HEK293 (cell line): ENCODE data around the gene RPL3.

Experiments
- GLI4 ChIP-seq: fragments of 450-650 bp; formaldehyde crosslinking; IDR thresholded peaks from 2 replicates; pipeline ENCODE4 v1.5.1; 2016; ENCODE audit warnings: missing biosample characterization, missing genetic modification characterization
- SALL2 ChIP-seq: fragments of 450-650 bp; formaldehyde crosslinking; IDR thresholded peaks from 2 replicates; pipeline ENCODE4 v1.5.0; 2017; ENCODE audit warnings: missing biosample characterization, mild to moderate bottlenecking, missing genetic modification characterization, borderline replicate concordance
- SETDB1 ChIP-seq: IDR thresholded peaks from one replicate; pipeline ENCODE4 v1.6.1; 2017; ENCODE audit warnings: mild to moderate bottlenecking, low read length, moderate library complexity, mixed read lengths; ENCODE audit not compliant: insufficient read length
- SP3 ChIP-seq: fragments of 450-650 bp; formaldehyde crosslinking; IDR thresholded peaks from 2 replicates; pipeline ENCODE4 v1.5.1; 2016; ENCODE audit warnings: missing biosample characterization, missing genetic modification characterization
- TRIM28 ChIP-seq: IDR thresholded peaks from 2 replicates; pipeline ENCODE4 v1.6.1; 2011; ENCODE audit warnings: low read length, control low read depth, borderline replicate concordance
- ZBTB20 ChIP-seq: fragments of 450-650 bp; formaldehyde crosslinking; IDR thresholded peaks from 2 replicates; pipeline ENCODE4 v1.5.1; 2016; ENCODE audit warnings: missing biosample characterization, missing genetic modification characterization
- ZBTB8A ChIP-seq: fragments of 450-650 bp; formaldehyde crosslinking; IDR thresholded peaks from 2 replicates; pipeline ENCODE4 v1.5.1; 2016; ENCODE audit warnings: missing biosample characterization, missing genetic modification characterization
- ZEB2 ChIP-seq: fragments of 450-650 bp; formaldehyde crosslinking; IDR thresholded peaks from 2 replicates; pipeline ENCODE4 v1.5.1; 2016; ENCODE audit warnings: missing biosample characterization, missing genetic modification characterization
- ZNF121 ChIP-seq: fragments of 450-650 bp; formaldehyde crosslinking; IDR thresholded peaks from 2 replicates; pipeline ENCODE4 v1.5.1; 2016; ENCODE audit warnings: missing biosample characterization, missing genetic modification characterization
- ZNF132 ChIP-seq: fragments of 450-650 bp; formaldehyde crosslinking; IDR thresholded peaks from 2 replicates; pipeline ENCODE4 v1.5.1; 2017; ENCODE audit warnings: missing biosample characterization, missing genetic modification characterization, borderline replicate concordance
- ZNF140 ChIP-seq: fragments of 450-650 bp; formaldehyde crosslinking; IDR thresholded peaks from 2 replicates; pipeline ENCODE4 v1.5.1; 2016; ENCODE audit warnings: missing biosample characterization, missing genetic modification characterization
- ZNF157 ChIP-seq: fragments of 450-650 bp; formaldehyde crosslinking; IDR thresholded peaks from 2 replicates; pipeline ENCODE4 v1.5.1; 2016; ENCODE audit warnings: missing biosample characterization, missing genetic modification characterization
- ZNF366 ChIP-seq: fragments of 450-650 bp; formaldehyde crosslinking; conservative IDR thresholded peaks from 2 replicates; pipeline ENCODE4 v1.5.1; 2016; ENCODE audit warnings: missing biosample characterization, missing genetic modification characterization
- ZNF394 ChIP-seq: fragments of 450-650 bp; formaldehyde crosslinking; IDR thresholded peaks from 2 replicates; pipeline ENCODE4 v1.5.1; 2016; ENCODE audit warnings: missing biosample characterization, missing genetic modification characterization, mild to moderate bottlenecking, moderate library complexity, borderline replicate concordance
- ZNF423 ChIP-seq: fragments of 450-650 bp; formaldehyde crosslinking; IDR thresholded peaks from 2 replicates; pipeline ENCODE4 v1.5.1; 2016; ENCODE audit warnings: missing biosample characterization, missing genetic modification characterization
- ZNF629 ChIP-seq: fragments of 450-650 bp; formaldehyde crosslinking; IDR thresholded peaks from 2 replicates; pipeline ENCODE4 v1.5.1; 2017; ENCODE audit warnings: missing biosample characterization, missing genetic modification characterization
- ZNF701 ChIP-seq: fragments of 450-650 bp; formaldehyde crosslinking; IDR thresholded peaks from 2 replicates; pipeline ENCODE4 v1.5.1; 2016; ENCODE audit warnings: missing biosample characterization, missing genetic modification characterization
- ZNF747 ChIP-seq: fragments of 450-650 bp; formaldehyde crosslinking; IDR thresholded peaks from 2 replicates; pipeline ENCODE4 v1.5.1; 2016; ENCODE audit warnings: missing biosample characterization, missing genetic modification characterization
- ZNF791 ChIP-seq: fragments of 450-650 bp; formaldehyde crosslinking; IDR thresholded peaks from 2 replicates; pipeline ENCODE4 v1.5.1; 2016; ENCODE audit warnings: missing biosample characterization, missing genetic modification characterization
- ZSCAN16 ChIP-seq: fragments of 450-650 bp; formaldehyde crosslinking; IDR thresholded peaks from 2 replicates; pipeline ENCODE4 v1.5.1; 2016; ENCODE audit warnings: missing biosample characterization, missing genetic modification characterization
- ZSCAN23 ChIP-seq: fragments of 450-650 bp; formaldehyde crosslinking; IDR thresholded peaks from 2 replicates; pipeline ENCODE4 v1.5.1; 2016; ENCODE audit warnings: missing biosample characterization, missing genetic modification characterization
- TF ChIP-seq, protein P1 (sequence below): fragments of 450-650 bp; formaldehyde crosslinking; IDR thresholded peaks from 2 replicates; pipeline ENCODE4 v1.5.1; 2016; ENCODE audit warnings: missing biosample characterization, missing genetic modification characterization
- TF ChIP-seq, protein P2 (sequence below): fragments of 450-650 bp; formaldehyde crosslinking; IDR thresholded peaks from 2 replicates; pipeline ENCODE4 v1.5.1; 2016; ENCODE audit warnings: missing biosample characterization, missing genetic modification characterization
- TF ChIP-seq, protein P3 (sequence below): fragments of 450-650 bp; formaldehyde crosslinking; IDR thresholded peaks from 2 replicates; pipeline ENCODE4 v1.5.1; 2016; ENCODE audit warnings: missing biosample characterization, missing genetic modification characterization
- TF ChIP-seq, protein P4 (sequence below): fragments of 450-650 bp; formaldehyde crosslinking; IDR thresholded peaks from 2 replicates; pipeline ENCODE4 v1.5.1; 2017; ENCODE audit warnings: missing biosample characterization, missing genetic modification characterization
- TF ChIP-seq, protein P5 (sequence below): fragments of 450-650 bp; formaldehyde crosslinking; IDR thresholded peaks from 2 replicates; pipeline ENCODE4 v1.5.1; 2016; ENCODE audit warnings: missing biosample characterization, missing genetic modification characterization
- TF ChIP-seq, protein P6 (sequence below): fragments of 450-650 bp; formaldehyde crosslinking; IDR thresholded peaks from 2 replicates; pipeline ENCODE4 v1.5.1; 2016; ENCODE audit warnings: missing biosample characterization, missing genetic modification characterization
- TF ChIP-seq, protein P7 (sequence below): fragments of 450-650 bp; formaldehyde crosslinking; IDR thresholded peaks from 2 replicates; pipeline ENCODE4 v1.5.1; 2016; ENCODE audit warnings: missing biosample characterization, missing genetic modification characterization, low read depth

Gene RPL3

DNA sequence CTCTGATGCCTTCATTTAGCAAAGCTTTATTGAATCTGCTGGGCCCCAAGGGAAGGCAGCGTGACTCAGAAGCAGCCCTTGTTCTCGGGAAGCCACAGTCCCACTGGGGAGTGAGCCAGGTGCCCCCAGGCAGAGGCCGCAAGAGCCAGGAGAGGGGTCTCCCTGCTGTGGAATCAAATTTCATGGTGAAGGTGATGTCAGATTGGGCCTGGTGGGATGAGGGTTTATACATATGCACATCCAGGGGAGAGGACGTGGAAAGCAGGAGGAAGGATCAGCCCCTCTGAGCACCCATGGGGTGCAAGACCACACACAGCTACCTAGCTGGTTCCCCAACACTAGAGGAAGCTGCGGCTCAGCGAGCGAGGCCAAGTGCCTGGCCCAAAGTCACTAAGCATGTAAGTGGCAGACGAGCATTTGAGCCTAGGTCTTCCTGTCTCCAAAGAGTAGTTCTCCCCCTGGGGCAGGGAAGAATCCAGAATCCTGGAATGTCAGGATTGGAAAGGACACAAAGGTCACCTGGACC lies 32.3 kb upstream of the RPL3 start (continued):
- peak; percentile 61 for TF ChIP-seq ZNF629
- TF ChIP-seq, protein P1, sequence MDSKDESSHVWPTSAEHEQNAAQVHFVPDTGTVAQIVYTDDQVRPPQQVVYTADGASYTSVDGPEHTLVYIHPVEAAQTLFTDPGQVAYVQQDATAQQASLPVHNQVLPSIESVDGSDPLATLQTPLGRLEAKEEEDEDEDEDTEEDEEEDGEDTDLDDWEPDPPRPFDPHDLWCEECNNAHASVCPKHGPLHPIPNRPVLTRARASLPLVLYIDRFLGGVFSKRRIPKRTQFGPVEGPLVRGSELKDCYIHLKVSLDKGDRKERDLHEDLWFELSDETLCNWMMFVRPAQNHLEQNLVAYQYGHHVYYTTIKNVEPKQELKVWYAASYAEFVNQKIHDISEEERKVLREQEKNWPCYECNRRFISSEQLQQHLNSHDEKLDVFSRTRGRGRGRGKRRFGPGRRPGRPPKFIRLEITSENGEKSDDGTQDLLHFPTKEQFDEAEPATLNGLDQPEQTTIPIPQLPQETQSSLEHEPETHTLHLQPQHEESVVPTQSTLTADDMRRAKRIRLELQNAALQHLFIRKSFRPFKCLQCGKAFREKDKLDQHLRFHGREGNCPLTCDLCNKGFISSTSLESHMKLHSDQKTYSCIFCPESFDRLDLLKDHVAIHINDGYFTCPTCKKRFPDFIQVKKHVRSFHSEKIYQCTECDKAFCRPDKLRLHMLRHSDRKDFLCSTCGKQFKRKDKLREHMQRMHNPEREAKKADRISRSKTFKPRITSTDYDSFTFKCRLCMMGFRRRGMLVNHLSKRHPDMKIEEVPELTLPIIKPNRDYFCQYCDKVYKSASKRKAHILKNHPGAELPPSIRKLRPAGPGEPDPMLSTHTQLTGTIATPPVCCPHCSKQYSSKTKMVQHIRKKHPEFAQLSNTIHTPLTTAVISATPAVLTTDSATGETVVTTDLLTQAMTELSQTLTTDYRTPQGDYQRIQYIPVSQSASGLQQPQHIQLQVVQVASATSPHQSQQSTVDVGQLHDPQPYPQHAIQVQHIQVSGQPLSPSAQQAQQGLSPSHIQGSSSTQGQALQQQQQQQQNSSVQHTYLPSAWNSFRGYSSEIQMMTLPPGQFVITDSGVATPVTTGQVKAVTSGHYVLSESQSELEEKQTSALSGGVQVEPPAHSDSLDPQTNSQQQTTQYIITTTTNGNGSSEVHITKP (tag by site-specific recombination), result peak; percentile 81
- TF ChIP-seq ZEB2 (tag by site-specific recombination), result peak; percentile 53
- TF ChIP-seq ZBTB8A (tag by site-specific recombination), result peak; percentile 74
- TF ChIP-seq SETDB1, result no peak
- peak; percentile 79; the same call in 1 of the 2 replicates for TF ChIP-seq ZBTB20 (tag by site-specific recombination)
- TF ChIP-seq ZNF132 (tag by site-specific recombination), result no peak
- TF ChIP-seq ZNF701, result no peak
- no peak for TF ChIP-seq SALL2
- TF ChIP-seq ZSCAN16 (tag by site-specific recombination), result no peak
- TF ChIP-seq ZNF121 (tag by site-specific recombination), result no peak
- TF ChIP-seq SP3 (tag by site-specific recombination), result no peak
- no peak for TF ChIP-seq ZSCAN23
- TF ChIP-seq, protein P2, sequence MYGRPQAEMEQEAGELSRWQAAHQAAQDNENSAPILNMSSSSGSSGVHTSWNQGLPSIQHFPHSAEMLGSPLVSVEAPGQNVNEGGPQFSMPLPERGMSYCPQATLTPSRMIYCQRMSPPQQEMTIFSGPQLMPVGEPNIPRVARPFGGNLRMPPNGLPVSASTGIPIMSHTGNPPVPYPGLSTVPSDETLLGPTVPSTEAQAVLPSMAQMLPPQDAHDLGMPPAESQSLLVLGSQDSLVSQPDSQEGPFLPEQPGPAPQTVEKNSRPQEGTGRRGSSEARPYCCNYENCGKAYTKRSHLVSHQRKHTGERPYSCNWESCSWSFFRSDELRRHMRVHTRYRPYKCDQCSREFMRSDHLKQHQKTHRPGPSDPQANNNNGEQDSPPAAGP, result no peak
- peak; percentile 85 for TF ChIP-seq ZNF423 (tag by site-specific recombination)
- no peak for TF ChIP-seq ZNF157 (tag by site-specific recombination)
- peak; percentile 53; the same call in 1 of the 2 replicates for TF ChIP-seq ZNF394
- TF ChIP-seq TRIM28, result peak; percentile 69; the same call in 1 of the 2 replicates
- TF ChIP-seq ZNF791, result no peak
- 0 out of 2 replicates have a peak, but pooled peaks have one; percentile 32 for TF ChIP-seq ZNF366 (tag by site-specific recombination)
- no peak for TF ChIP-seq ZNF747 (tag by site-specific recombination)
- TF ChIP-seq, protein P3, sequence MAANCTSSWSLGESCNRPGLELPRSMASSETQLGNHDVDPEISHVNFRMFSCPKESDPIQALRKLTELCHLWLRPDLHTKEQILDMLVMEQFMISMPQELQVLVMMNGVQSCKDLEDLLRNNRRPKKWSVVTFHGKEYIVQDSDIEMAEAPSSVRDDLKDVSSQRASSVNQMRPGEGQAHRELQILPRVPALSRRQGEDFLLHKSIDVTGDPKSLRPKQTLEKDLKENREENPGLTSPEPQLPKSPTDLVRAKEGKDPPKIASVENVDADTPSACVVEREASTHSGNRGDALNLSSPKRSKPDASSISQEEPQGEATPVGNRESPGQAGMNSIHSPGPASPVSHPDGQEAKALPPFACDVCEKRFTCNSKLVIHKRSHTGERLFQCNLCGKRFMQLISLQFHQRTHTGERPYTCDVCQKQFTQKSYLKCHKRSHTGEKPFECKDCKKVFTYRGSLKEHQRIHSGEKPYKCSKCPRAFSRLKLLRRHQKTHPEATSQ (tag by site-specific recombination), result no peak
- TF ChIP-seq GLI4 (tag by site-specific recombination), result no peak
- TF ChIP-seq, protein P4, sequence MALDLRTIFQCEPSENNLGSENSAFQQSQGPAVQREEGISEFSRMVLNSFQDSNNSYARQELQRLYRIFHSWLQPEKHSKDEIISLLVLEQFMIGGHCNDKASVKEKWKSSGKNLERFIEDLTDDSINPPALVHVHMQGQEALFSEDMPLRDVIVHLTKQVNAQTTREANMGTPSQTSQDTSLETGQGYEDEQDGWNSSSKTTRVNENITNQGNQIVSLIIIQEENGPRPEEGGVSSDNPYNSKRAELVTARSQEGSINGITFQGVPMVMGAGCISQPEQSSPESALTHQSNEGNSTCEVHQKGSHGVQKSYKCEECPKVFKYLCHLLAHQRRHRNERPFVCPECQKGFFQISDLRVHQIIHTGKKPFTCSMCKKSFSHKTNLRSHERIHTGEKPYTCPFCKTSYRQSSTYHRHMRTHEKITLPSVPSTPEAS (tag by site-specific recombination), result no peak
- TF ChIP-seq, protein P5, sequence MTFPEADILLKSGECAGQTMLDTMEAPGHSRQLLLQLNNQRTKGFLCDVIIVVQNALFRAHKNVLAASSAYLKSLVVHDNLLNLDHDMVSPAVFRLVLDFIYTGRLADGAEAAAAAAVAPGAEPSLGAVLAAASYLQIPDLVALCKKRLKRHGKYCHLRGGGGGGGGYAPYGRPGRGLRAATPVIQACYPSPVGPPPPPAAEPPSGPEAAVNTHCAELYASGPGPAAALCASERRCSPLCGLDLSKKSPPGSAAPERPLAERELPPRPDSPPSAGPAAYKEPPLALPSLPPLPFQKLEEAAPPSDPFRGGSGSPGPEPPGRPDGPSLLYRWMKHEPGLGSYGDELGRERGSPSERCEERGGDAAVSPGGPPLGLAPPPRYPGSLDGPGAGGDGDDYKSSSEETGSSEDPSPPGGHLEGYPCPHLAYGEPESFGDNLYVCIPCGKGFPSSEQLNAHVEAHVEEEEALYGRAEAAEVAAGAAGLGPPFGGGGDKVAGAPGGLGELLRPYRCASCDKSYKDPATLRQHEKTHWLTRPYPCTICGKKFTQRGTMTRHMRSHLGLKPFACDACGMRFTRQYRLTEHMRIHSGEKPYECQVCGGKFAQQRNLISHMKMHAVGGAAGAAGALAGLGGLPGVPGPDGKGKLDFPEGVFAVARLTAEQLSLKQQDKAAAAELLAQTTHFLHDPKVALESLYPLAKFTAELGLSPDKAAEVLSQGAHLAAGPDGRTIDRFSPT (tag by site-specific recombination), result no peak
- no peak for TF ChIP-seq ZNF140 (tag by site-specific recombination)
- TF ChIP-seq, protein P6, sequence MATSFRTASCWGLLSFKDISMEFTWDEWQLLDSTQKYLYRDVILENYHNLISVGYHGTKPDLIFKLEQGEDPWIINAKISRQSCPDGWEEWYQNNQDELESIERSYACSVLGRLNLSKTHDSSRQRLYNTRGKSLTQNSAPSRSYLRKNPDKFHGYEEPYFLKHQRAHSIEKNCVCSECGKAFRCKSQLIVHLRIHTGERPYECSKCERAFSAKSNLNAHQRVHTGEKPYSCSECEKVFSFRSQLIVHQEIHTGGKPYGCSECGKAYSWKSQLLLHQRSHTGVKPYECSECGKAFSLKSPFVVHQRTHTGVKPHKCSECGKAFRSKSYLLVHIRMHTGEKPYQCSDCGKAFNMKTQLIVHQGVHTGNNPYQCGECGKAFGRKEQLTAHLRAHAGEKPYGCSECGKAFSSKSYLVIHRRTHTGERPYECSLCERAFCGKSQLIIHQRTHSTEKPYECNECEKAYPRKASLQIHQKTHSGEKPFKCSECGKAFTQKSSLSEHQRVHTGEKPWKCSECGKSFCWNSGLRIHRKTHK (tag by site-specific recombination), result no peak
- TF ChIP-seq, protein P7, sequence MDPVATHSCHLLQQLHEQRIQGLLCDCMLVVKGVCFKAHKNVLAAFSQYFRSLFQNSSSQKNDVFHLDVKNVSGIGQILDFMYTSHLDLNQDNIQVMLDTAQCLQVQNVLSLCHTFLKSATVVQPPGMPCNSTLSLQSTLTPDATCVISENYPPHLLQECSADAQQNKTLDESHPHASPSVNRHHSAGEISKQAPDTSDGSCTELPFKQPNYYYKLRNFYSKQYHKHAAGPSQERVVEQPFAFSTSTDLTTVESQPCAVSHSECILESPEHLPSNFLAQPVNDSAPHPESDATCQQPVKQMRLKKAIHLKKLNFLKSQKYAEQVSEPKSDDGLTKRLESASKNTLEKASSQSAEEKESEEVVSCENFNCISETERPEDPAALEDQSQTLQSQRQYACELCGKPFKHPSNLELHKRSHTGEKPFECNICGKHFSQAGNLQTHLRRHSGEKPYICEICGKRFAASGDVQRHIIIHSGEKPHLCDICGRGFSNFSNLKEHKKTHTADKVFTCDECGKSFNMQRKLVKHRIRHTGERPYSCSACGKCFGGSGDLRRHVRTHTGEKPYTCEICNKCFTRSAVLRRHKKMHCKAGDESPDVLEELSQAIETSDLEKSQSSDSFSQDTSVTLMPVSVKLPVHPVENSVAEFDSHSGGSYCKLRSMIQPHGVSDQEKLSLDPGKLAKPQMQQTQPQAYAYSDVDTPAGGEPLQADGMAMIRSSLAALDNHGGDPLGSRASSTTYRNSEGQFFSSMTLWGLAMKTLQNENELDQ, result no peak
